GM12878 (cell line): ENCODE results near the gene ZBTB9. TPM values are rescaled to one million over a fixed set of nuclear protein-coding genes. Genes with fewer than 3 reads are reported as not detected.

Experiments
- TAF1 ChIP-seq: IDR thresholded peaks from 2 replicates; pipeline ENCODE4 v1.6.1; 2011; ENCODE audit warnings: mild to moderate bottlenecking, low read depth, low read length, borderline replicate concordance
- USF1 ChIP-seq: IDR thresholded peaks from 2 replicates; pipeline ENCODE4 v1.6.1; 2011; ENCODE audit warnings: borderline replicate concordance, low read depth, mild to moderate bottlenecking, moderate library complexity, mixed read lengths, low read length; ENCODE audit not compliant: insufficient read depth; ENCODE audit errors: extremely low read length
- WRNIP1 ChIP-seq: IDR thresholded peaks from 2 replicates; pipeline ENCODE4 v1.6.1; 2011; ENCODE audit warnings: low read depth, low read length, improper control_type of control experiment, borderline replicate concordance
- ZBED1 ChIP-seq: IDR thresholded peaks from 2 replicates; pipeline ENCODE4 v1.6.1; 2016; ENCODE audit warnings: borderline replicate concordance
- ZBTB11 ChIP-seq: fragments of 450-650 bp; formaldehyde crosslinking; IDR thresholded peaks from 2 replicates; pipeline ENCODE4 v1.5.0; 2022; ENCODE audit warnings: mild to moderate bottlenecking, missing genetic modification characterization
- ZNF687 ChIP-seq: fragments of 450-650 bp; IDR thresholded peaks from 2 replicates; pipeline ENCODE4 v1.6.1; 2017; ENCODE audit warnings: mild to moderate bottlenecking, moderate library complexity
- polyA plus RNA-seq, 11 experiments: library from polyadenylated mRNA; depleted of rRNA in 4 of 11; unstranded in 6 of 11; stranded (reverse) in 5 of 11; fragments of >200 nt; fragmentation: Nextera tagmentation in 4 of 11; fragmentation: Illumina TruSeq in 1 of 11; extraction: Ambion mirVana in 4 of 11; extraction: Trizol in 1 of 11; gene quantifications; 1 replicate in 1 of 11; 2 replicates in 10 of 11; pipeline versions ENCODE4 v1.2.1 to v1.2.3, GENCODE V29; 2011 to 2016; ENCODE audit warnings: inconsistent platforms in 2 of 11, missing spikeins in 2 of 11, low read depth in 1 of 11
- total RNA-seq, 4 experiments: library from RNA; depleted of rRNA in 3 of 4; stranded (reverse); fragments of >200 nt in 3 of 4; fragmentation: Illumina TruSeq in 1 of 4; extraction: Trizol in 1 of 4; gene quantifications; 2 replicates each; pipeline versions ENCODE4 v1.2.1 to v1.2.3, GENCODE V29; 2013 to 2021
- TF ChIP-seq, protein P1 (sequence below): fragments of 450-650 bp; IDR thresholded peaks from 2 replicates; pipeline ENCODE4 v1.6.1; 2017; ENCODE audit warnings: borderline replicate concordance

Gene ZBTB9
- total and polyA plus RNA-seq, 10 of the 15 experiments (the other 5 are each of a cell fraction or from before 2014, with no cell fraction given), result 1.5 to 12.7 (median 6.9) TPM

- TF ChIP-seq, protein P1, sequence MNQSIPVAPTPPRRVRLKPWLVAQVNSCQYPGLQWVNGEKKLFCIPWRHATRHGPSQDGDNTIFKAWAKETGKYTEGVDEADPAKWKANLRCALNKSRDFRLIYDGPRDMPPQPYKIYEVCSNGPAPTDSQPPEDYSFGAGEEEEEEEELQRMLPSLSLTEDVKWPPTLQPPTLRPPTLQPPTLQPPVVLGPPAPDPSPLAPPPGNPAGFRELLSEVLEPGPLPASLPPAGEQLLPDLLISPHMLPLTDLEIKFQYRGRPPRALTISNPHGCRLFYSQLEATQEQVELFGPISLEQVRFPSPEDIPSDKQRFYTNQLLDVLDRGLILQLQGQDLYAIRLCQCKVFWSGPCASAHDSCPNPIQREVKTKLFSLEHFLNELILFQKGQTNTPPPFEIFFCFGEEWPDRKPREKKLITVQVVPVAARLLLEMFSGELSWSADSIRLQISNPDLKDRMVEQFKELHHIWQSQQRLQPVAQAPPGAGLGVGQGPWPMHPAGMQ, result no peak
- TF ChIP-seq ZBTB11 (CRISPR knock-in tag), result no peak
- TF ChIP-seq ZBED1, result no peak
- TF ChIP-seq ZNF687, result no peak
- TF ChIP-seq WRNIP1, result no peak
- TF ChIP-seq TAF1, result no peak
- no peak for TF ChIP-seq USF1
- TF ChIP-seq, all 136 proteins: peak for 12
Observed at GRCh38 chr6:33427585-33428223, 26.7 kb upstream of the ZBTB9 start (continued).
